HG02610 (cell line): ENCODE results near the gene ENKD1.
"Not testable (repeated sequence)": the region's sequence is repeated elsewhere in the genome, so short reads cannot be mapped to it uniquely, and the experiment has no call there.

Experiments
- ATAC-seq: cut with Tn5 transposase; IDR thresholded peaks from one replicate; pipeline ENCODE4 v1.9.1; 2021; ENCODE audit warnings: mild to moderate bottlenecking, moderate library complexity; ENCODE audit not compliant: unreplicated experiment

The ENKD1 gene

GRCh38 chr16:67666559-67667452, at the start of gene ENKD1, which contains the start of gene C16orf86:
Gene ENKD1, minus strand, starts transcription at chr16:67666750. Its CDS starts 308 bp downstream, at chr16:67666442.
Gene C16orf86, plus strand, starts transcription at chr16:67666814. Its CDS starts 157 bp downstream, at chr16:67666971.
- ATAC-seq = peak; percentile 60

GRCh38 chr16:67716097-67716496, 49.5 kb upstream of the ENKD1 start:
- no peak for ATAC-seq

GRCh38 chr16:67714522-67714921, 48.0 kb upstream of the ENKD1 start:
- no peak for ATAC-seq

GRCh38 chr16:67713647-67714273, 47.2 kb upstream of the ENKD1 start:
- no peak for ATAC-seq

GRCh38 chr16:67710607-67711006, 44.1 kb upstream of the ENKD1 start:
- no peak for ATAC-seq

GRCh38 chr16:67709050-67709449, 42.5 kb upstream of the ENKD1 start:
- ATAC-seq = no peak

GRCh38 chr16:67708368-67708771, 41.8 kb upstream of the ENKD1 start:
- ATAC-seq = no peak

GRCh38 chr16:67707790-67708189, 41.2 kb upstream of the ENKD1 start:
- no peak for ATAC-seq

GRCh38 chr16:67707210-67707609, 40.7 kb upstream of the ENKD1 start:
- no peak for ATAC-seq

- ATAC-seq = no peak
Measured at GRCh38 chr16:67704110-67704509, 37.6 kb upstream of the ENKD1 start.

GRCh38 chr16:67703626-67704025, 37.1 kb upstream of the ENKD1 start:
- ATAC-seq = no peak

GRCh38 chr16:67702130-67702529, 35.6 kb upstream of the ENKD1 start:
- ATAC-seq = no peak

- ATAC-seq = no peak
Measured at GRCh38 chr16:67701420-67701819, 34.9 kb upstream of the ENKD1 start.

GRCh38 chr16:67699265-67699664, 32.7 kb upstream of the ENKD1 start:
- no peak for ATAC-seq

- ATAC-seq = no peak
Measured at GRCh38 chr16:67697422-67698185, 31.1 kb upstream of the ENKD1 start.

GRCh38 chr16:67694611-67695010, 28.1 kb upstream of the ENKD1 start:
- no peak for ATAC-seq

GRCh38 chr16:67693517-67694285, 27.2 kb upstream of the ENKD1 start:
- ATAC-seq = not testable (repeated sequence)

GRCh38 chr16:67685388-67686112, 19.0 kb upstream of the ENKD1 start:
- ATAC-seq = no peak

GRCh38 chr16:67683767-67684166, 17.2 kb upstream of the ENKD1 start:
- ATAC-seq = no peak
